KMS-11 (cell line): ENCODE results near the gene SYNPO2L.

Experiments used
- H2AFZ ChIP-seq: fragments of 200-600 bp; sonication (generic); 2 replicates; pipeline ENCODE4 v1.6.1; 2016; ENCODE audit warnings: antibody characterized with exemption, mixed run types, low read depth
- H3K27ac ChIP-seq: fragments of 200-600 bp; sonication (generic); 2 replicates; pipeline ENCODE4 v1.6.1; 2016; ENCODE audit warnings: mild to moderate bottlenecking, mixed run types
- H3K27me3 ChIP-seq: fragments of 200-600 bp; sonication (generic); 2 replicates; pipeline ENCODE4 v1.6.1; 2017; ENCODE audit warnings: mild to moderate bottlenecking, low read depth, mixed run types, moderate library complexity; ENCODE audit not compliant: insufficient read depth
- H3K36me3 ChIP-seq: fragments of 200-600 bp; sonication (generic); 2 replicates; pipeline ENCODE4 v1.6.1; 2017; ENCODE audit warnings: mild to moderate bottlenecking, mixed run types; ENCODE audit not compliant: insufficient read depth
- H3K4me1 ChIP-seq: fragments of 200-600 bp; sonication (generic); 2 replicates; pipeline ENCODE4 v1.6.1; 2016; ENCODE audit warnings: mild to moderate bottlenecking, low read depth, mixed run types; ENCODE audit not compliant: poor library complexity, severe bottlenecking
- H3K4me2 ChIP-seq: fragments of 200-600 bp; sonication (generic); 2 replicates; pipeline ENCODE4 v1.7.0; 2016; ENCODE audit warnings: mild to moderate bottlenecking, mixed run types
- H3K4me3 ChIP-seq: fragments of 200-600 bp; sonication (generic); IDR thresholded peaks from 2 replicates; pipeline ENCODE4 v1.6.1; 2017; ENCODE audit warnings: low read depth, low read length, mixed read lengths; ENCODE audit not compliant: insufficient read depth
- H3K79me2 ChIP-seq: fragments of 200-600 bp; sonication (generic); 2 replicates; pipeline ENCODE4 v1.6.1; 2016; ENCODE audit warnings: low read depth, mixed run types; ENCODE audit not compliant: insufficient read depth
- H3K9ac ChIP-seq: fragments of 200-600 bp; sonication (generic); 2 replicates; pipeline ENCODE4 v1.6.1; 2016; ENCODE audit warnings: mild to moderate bottlenecking, mixed run types
- H4K20me1 ChIP-seq: fragments of 200-600 bp; sonication (generic); 2 replicates; pipeline ENCODE4 v1.6.1; 2016; ENCODE audit warnings: mild to moderate bottlenecking, mixed run types; ENCODE audit not compliant: insufficient read depth
- CTCF ChIP-seq: fragments of 200-600 bp; sonication (generic); conservative IDR thresholded peaks from 2 replicates; pipeline ENCODE4 v1.6.1; 2017; ENCODE audit warnings: low read depth, mild to moderate bottlenecking, antibody characterized with exemption, low read length, moderate library complexity, mixed read lengths

SYNPO2L gene

GRCh38 chr10:73653701-73654100 lies 2.1 kb downstream of the SYNPO2L start:
- H3K9ac ChIP-seq: no peak overlapping the region
- TF ChIP-seq CTCF: no peak
- no peaks in the 10 kb centered on the region for H3K36me3 ChIP-seq
- H4K20me1 ChIP-seq: no peaks in the 10 kb centered on the region
- no peaks in the 10 kb centered on the region for H3K27me3 ChIP-seq
- peaks cover 5% of the 10 kb centered on the region for H3K4me1 ChIP-seq
- H3K4me2 ChIP-seq: no peak overlapping the region
- H2AFZ ChIP-seq: no peak overlapping the region
- H3K27ac ChIP-seq: no peak overlapping the region
- H3K79me2 ChIP-seq: no peaks in the 10 kb centered on the region
- H3K4me3 ChIP-seq: no peak overlapping the region

DNA sequence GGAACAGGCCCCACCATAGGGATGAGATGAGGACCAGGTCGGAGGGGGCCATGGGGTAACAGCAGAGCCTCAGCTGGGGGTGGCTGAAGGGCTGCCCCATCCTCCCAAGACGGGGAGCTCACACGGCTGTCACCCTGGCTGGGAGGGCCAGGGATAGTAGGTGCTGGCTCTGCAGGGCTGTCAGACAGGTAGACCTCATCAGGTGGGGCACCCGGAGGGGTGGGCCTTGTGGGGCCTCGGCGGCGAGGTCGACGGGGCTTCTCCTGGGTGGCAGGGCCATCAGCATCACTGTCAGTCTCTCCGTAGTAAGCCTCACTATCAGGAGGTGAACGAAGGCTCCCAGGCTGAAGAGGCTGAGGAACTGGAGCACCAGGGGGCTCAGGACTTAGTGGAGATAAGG lies 2.6 kb downstream of the SYNPO2L start:
- no peak overlapping the region for H3K4me3 ChIP-seq
- H4K20me1 ChIP-seq: no peaks in the 10 kb centered on the region
- H3K4me1 ChIP-seq: peaks cover 5% of the 10 kb centered on the region
- H3K36me3 ChIP-seq: no peaks in the 10 kb centered on the region
- no peak overlapping the region for H3K4me2 ChIP-seq
- H2AFZ ChIP-seq: no peak overlapping the region
- no peaks in the 10 kb centered on the region for H3K79me2 ChIP-seq
- no peak overlapping the region for H3K27ac ChIP-seq
- H3K9ac ChIP-seq: no peak overlapping the region
- H3K27me3 ChIP-seq: no peaks in the 10 kb centered on the region
- no peak for TF ChIP-seq CTCF

DNA sequence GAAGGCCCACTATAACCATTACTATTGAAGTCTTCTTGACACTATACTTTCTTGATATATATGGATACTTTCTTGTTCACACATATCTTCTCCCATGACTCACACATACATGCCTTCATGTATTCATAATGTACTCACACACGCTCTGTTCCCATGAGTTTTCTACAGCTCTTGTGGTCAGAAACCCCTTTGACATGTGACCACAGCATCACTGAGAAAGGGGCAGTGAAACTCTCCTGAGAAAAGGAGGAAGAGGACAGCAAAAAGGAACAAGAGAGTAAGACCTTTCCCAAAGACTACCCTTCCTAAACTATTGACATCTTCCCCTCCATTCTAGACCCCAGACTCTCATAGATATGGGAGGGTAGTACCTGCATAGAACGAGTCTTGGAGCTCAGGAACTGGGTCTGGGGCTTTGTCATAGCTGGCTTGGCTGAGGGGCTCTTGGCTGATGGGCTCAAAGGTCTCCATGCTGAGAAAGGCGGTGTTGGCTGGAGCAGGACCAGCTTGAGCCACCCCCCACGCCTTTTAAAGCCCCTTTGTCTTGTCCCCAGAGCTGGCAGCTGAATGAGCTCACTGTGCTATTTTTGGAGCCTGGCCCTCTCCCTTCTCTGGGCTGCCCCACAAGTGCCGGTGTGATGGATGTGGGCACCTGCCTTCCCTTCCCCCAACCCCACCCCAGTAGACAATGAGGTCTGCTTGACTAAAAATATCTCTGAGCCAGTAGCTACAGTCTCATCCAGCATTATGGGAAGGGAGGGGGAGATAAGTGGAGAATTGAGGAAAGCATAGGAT lies 5.1 kb downstream of the SYNPO2L start:
- H3K27ac ChIP-seq: no peak overlapping the region
- no peak overlapping the region; the same call in 1 of the 2 replicates for H3K4me2 ChIP-seq

DNA sequence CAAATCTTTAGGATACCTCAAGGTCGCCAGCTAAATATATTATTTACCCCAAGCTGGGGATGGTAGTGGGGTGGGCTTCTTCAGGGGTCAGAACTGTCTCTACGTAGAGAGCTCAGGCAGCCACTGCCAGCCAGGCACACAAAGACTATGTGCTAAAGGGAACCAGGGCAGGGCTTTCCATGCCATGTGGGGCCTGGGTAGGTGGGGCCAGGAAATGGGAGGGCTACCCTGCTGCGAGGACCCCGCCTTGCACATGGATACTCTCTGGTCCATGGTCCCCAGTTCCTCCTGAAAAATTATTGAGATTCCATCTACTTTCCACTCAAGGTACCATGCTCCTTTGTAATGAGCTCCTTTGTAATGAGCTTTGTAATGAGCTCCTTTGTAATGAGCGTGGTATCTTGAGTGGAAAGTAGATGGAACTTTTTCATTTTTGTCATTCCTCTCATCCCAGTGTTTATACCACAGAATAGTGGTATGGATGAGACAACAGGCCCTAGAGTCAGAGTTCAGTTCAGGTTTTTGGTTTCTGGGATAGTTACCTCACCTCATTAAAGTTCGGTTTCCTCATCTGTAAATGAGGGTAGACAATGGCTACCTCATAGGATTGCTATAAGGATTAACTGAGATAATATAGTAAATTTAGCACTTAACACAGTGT lies 5.8 kb downstream of the SYNPO2L start:
- Histone ChIP-seq H3K79me2 (no peaks in the 10 kb centered on the region), H3K36me3 (no peaks in the 10 kb centered on the region), H3K4me2 (no peak overlapping the region), H3K9ac (no peak overlapping the region), H3K27ac (no peak overlapping the region), H3K4me3 (no peak overlapping the region), H4K20me1 (no peaks in the 10 kb centered on the region), H3K4me1 (peaks cover 5% of the 10 kb centered on the region), H2AFZ (no peak overlapping the region), H3K27me3 (no peaks in the 10 kb centered on the region)
- TF ChIP-seq CTCF: no peak

More for the DNA sequence above, 5.1 kb downstream of the SYNPO2L start:
- Histone ChIP-seq H3K79me2 (no peaks in the 10 kb centered on the region), H3K9ac (no peak overlapping the region), H4K20me1 (no peaks in the 10 kb centered on the region), H3K27me3 (no peaks in the 10 kb centered on the region), H3K4me1 (peaks cover 5% of the 10 kb centered on the region), H3K36me3 (no peaks in the 10 kb centered on the region), H3K4me3 (no peak overlapping the region), H2AFZ (no peak overlapping the region)
- no peak for TF ChIP-seq CTCF
